GM12878 (cell line): Measurements from ENCODE around the gene UCKL1. TPM values are rescaled to one million over a fixed set of nuclear protein-coding genes. Genes with fewer than 3 reads are reported as not detected.

Experiments
- ATAC-seq: fragments of 200-7000 bp; cut with Tn5 transposase; 3 replicates; pipeline ENCODE4 v1.9.1; 2020; ENCODE audit warnings: mild to moderate bottlenecking, moderate library complexity
- BruUV-seq: library from RNA; stranded (reverse); fragments of 400-500 nt; replicated peaks from 2 replicates; lab custom pipeline; 2021; lab: Mats Ljungman, UMichigan
- CTCF ChIA-PET: fragments of 300-600 bp; sonication (Branson Sonifier 250); formaldehyde crosslinking; extraction: SDS; loops from one replicate; lab custom pipeline; 2021; ENCODE audit warnings: inconsistent platforms; lab: Yijun Ruan, JAX
- POLR2A ChIA-PET: fragments of 350-600 bp; formaldehyde crosslinking; extraction: SDS; loops from one replicate; lab custom pipeline; 2021; ENCODE audit warnings: inconsistent platforms; lab: Charles Lee
- RAD21 ChIA-PET: fragments of 300-600 bp; sonication (Branson Sonifier 250); formaldehyde crosslinking; loops from one replicate; lab custom pipeline; 2023; ENCODE audit warnings: antibody characterized with exemption; ENCODE audit not compliant: unreplicated experiment; lab: Charles Lee
- SMC1A ChIA-PET: fragments of 300-600 bp; sonication (Branson Sonifier 250); formaldehyde crosslinking; loops from one replicate; lab custom pipeline; 2023; ENCODE audit not compliant: unreplicated experiment, uncharacterized antibody; lab: Charles Lee
- DNase-seq: peaks from one replicate; pipeline ENCODE4 v3.0.0-alpha.2; 2011; ENCODE audit warnings: low read depth, low spot score
- FAIRE-seq: peaks from 3 replicates; lab custom pipeline; 2011; peaks lifted over from hg19 to GRCh38; lab: Jason Lieb, UNC
- H2AFZ ChIP-seq: 2 replicates; pipeline ENCODE4 v1.6.0; 2011; ENCODE audit warnings: low read depth, low read length, control low read depth; ENCODE audit not compliant: control insufficient read depth
- H3K27ac ChIP-seq: 2 replicates; pipeline ENCODE4 v1.5.1; 2011; ENCODE audit warnings: control low read depth; ENCODE audit not compliant: control insufficient read depth, insufficient read depth
- H3K27me3 ChIP-seq, 2 experiments: replicated peaks in 1 of 2; 2 replicates each; pipeline versions ENCODE4 v1.6.0 to v1.6.1; 2011; ENCODE audit warnings: low read length in 1 of 2; ENCODE audit not compliant: control insufficient read depth in 2 of 2, insufficient read depth in 2 of 2
- H3K36me3 ChIP-seq, 2 experiments: 2 replicates each; pipeline ENCODE4 v1.5.1; 2011; ENCODE audit warnings: low read length in 1 of 2; ENCODE audit not compliant: control insufficient read depth in 2 of 2, insufficient read depth in 2 of 2
- H3K4me1 ChIP-seq: 2 replicates; pipeline ENCODE4 v1.6.1; 2011; ENCODE audit warnings: mild to moderate bottlenecking, low read length, moderate library complexity, mixed read lengths; ENCODE audit not compliant: control insufficient read depth, insufficient read depth
- H3K4me2 ChIP-seq: 2 replicates; pipeline ENCODE4 v1.6.0; 2011; ENCODE audit warnings: control low read depth; ENCODE audit not compliant: control insufficient read depth, insufficient read depth
- H3K4me3 ChIP-seq: fragments of 200-600 bp; sonication (generic); 2 replicates; pipeline ENCODE4 v1.5.1; 2016
- H3K79me2 ChIP-seq: 2 replicates; pipeline ENCODE4 v1.6.0; 2011; ENCODE audit warnings: low read length; ENCODE audit not compliant: control insufficient read depth, insufficient read depth
- H3K9ac ChIP-seq: 2 replicates; pipeline ENCODE4 v1.8.0; 2011; ENCODE audit warnings: low read length, control low read depth, mixed read lengths; ENCODE audit not compliant: control insufficient read depth, insufficient read depth
- H3K9me3 ChIP-seq: replicated peaks from 3 replicates; pipeline ENCODE4 v1.5.1; 2011; ENCODE audit warnings: mild to moderate bottlenecking, low read length; ENCODE audit not compliant: control insufficient read depth, insufficient read depth
- H4K20me1 ChIP-seq: 2 replicates; pipeline ENCODE4 v1.6.0; 2011; ENCODE audit not compliant: control insufficient read depth, insufficient read depth
- PAX5 ChIP-seq: IDR thresholded peaks from 2 replicates; pipeline ENCODE4 v1.6.1; 2011; ENCODE audit warnings: low read depth, low read length, borderline replicate concordance
- WGBS: methylation state at CpG from one replicate; pipeline ENCODE4 v1.1.6; 2016; ENCODE audit warnings: low lambda C conversion rate; ENCODE audit not compliant: insufficient replicate concordance, insufficient coverage; ENCODE audit errors: missing lambda C conversion rate; 5-methylcytosine and 5-hydroxymethylcytosine counted together
- in situ Hi-C: fragments of 300-500 bp; cut with MboI; formaldehyde crosslinking; loops from 9 replicates; pipeline ENCODE4 v1.14.3; 2018; ENCODE audit warnings: mixed read lengths
- intact Hi-C: fragments of 100-400 bp; cut with micrococcal nuclease; formaldehyde crosslinking; loops from one replicate; pipeline ENCODE4 v1.14.2; 2022; ENCODE audit not compliant: unreplicated experiment
- polyA plus RNA-seq, 11 experiments: library from polyadenylated mRNA; depleted of rRNA in 4 of 11; unstranded in 6 of 11; stranded (reverse) in 5 of 11; fragments of >200 nt; fragmentation: Nextera tagmentation in 4 of 11; fragmentation: Illumina TruSeq in 1 of 11; extraction: Ambion mirVana in 4 of 11; extraction: Trizol in 1 of 11; gene quantifications; 1 replicate in 1 of 11; 2 replicates in 10 of 11; pipeline versions ENCODE4 v1.2.1 to v1.2.3, GENCODE V29; 2011 to 2016; ENCODE audit warnings: inconsistent platforms in 2 of 11, missing spikeins in 2 of 11, low read depth in 1 of 11
- total RNA-seq, 4 experiments: library from RNA; depleted of rRNA in 3 of 4; stranded (reverse); fragments of >200 nt in 3 of 4; fragmentation: Illumina TruSeq in 1 of 4; extraction: Trizol in 1 of 4; gene quantifications; 2 replicates each; pipeline versions ENCODE4 v1.2.1 to v1.2.3, GENCODE V29; 2013 to 2021
- TF ChIP-seq, protein P1 (sequence below): fragments of 450-650 bp; IDR thresholded peaks from 2 replicates; pipeline ENCODE4 v1.6.1; 2017; ENCODE audit warnings: mild to moderate bottlenecking, moderate library complexity

UCKL1 gene
- total and polyA plus RNA-seq, 10 of the 15 experiments (the other 5 are each of a cell fraction or from before 2014, with no cell fraction given): 2.4 to 36.3 (median 24.8) TPM

- TF ChIP-seq, protein P1, sequence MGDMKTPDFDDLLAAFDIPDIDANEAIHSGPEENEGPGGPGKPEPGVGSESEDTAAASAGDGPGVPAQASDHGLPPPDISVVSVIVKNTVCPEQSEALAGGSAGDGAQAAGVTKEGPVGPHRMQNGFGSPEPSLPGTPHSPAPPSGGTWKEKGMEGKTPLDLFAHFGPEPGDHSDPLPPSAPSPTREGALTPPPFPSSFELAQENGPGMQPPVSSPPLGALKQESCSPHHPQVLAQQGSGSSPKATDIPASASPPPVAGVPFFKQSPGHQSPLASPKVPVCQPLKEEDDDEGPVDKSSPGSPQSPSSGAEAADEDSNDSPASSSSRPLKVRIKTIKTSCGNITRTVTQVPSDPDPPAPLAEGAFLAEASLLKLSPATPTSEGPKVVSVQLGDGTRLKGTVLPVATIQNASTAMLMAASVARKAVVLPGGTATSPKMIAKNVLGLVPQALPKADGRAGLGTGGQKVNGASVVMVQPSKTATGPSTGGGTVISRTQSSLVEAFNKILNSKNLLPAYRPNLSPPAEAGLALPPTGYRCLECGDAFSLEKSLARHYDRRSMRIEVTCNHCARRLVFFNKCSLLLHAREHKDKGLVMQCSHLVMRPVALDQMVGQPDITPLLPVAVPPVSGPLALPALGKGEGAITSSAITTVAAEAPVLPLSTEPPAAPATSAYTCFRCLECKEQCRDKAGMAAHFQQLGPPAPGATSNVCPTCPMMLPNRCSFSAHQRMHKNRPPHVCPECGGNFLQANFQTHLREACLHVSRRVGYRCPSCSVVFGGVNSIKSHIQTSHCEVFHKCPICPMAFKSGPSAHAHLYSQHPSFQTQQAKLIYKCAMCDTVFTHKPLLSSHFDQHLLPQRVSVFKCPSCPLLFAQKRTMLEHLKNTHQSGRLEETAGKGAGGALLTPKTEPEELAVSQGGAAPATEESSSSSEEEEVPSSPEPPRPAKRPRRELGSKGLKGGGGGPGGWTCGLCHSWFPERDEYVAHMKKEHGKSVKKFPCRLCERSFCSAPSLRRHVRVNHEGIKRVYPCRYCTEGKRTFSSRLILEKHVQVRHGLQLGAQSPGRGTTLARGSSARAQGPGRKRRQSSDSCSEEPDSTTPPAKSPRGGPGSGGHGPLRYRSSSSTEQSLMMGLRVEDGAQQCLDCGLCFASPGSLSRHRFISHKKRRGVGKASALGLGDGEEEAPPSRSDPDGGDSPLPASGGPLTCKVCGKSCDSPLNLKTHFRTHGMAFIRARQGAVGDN: no peak
Measured at GRCh38 chr20:64000906-64001305, 44.7 kb upstream of the UCKL1 start (continued).

DNA sequence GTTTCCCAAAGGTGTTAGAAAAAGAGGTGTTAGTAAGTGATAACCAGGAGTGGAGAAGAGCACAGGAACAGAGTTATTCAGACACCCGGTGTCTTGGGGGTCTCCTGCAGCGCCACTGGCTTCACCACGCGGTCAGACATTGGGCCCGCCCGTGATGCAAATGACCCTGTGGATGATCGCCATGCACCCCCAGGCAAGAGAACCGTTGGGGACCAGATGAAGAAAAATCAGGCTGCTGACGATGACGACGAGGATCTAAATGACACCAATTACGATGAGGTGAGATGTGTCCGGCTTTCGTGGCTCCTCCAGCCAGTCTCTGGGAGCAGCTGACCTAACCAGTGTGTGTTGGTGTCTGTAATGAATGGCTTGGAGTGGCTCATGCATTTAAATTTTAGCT is 26.7 kb upstream of the UCKL1 start:
- POLR2A ChIA-PET: interaction anchor here (0.6 to 4.1 kb wide), 6 partner anchors 16 to 56 kb away, joined by 3 to 63 read pairs (median 4); partner anchors contain the start of gene C20orf204
- H3K9ac ChIP-seq: no peak overlapping the region

More for the DNA sequence above, 26.7 kb upstream of the UCKL1 start:
- peaks cover 13% of the 10 kb centered on the region for H3K4me1 ChIP-seq
- no peak overlapping the region for H3K27ac ChIP-seq
- TSS peak; percentile 73 for BruUV-seq
- FAIRE-seq: no peak
- RAD21 ChIA-PET: interaction anchor here (4.4 kb wide), 1 partner anchor 54 kb away, joined by 92 read pairs; the partner anchor contains the start of gene C20orf204
- H2AFZ ChIP-seq: no peak overlapping the region
- no peaks in the 10 kb centered on the region for H4K20me1 ChIP-seq
- H3K36me3 ChIP-seq: peaks cover 1 to 19% of the 10 kb centered on the region in 2 experiments
- H3K79me2 ChIP-seq: peaks cover 53% of the 10 kb centered on the region
- H3K4me3 ChIP-seq: peak overlapping the region; percentile 96; the same call in 1 of the 2 replicates
- 93% methylated on average over 14 of the region's 14 CpGs for WGBS
- in situ Hi-C loops: no loop called here
- no peak for ATAC-seq
- SMC1A ChIA-PET: interaction anchor here (0.7 to 4.1 kb wide), 2 partner anchors 54 to 55 kb away, joined by 3 to 52 read pairs; partner anchors contain the start of gene C20orf204
- DNase-seq: no peak
- peak overlapping the region; percentile 79 for H3K4me2 ChIP-seq
- no peaks in the 10 kb centered on the region for H3K9me3 ChIP-seq
- H3K27me3 ChIP-seq: no peaks in the 10 kb centered on the region
- intact Hi-C loops: loop anchor here (5.0 kb wide), 1 partner anchor 74 kb away; no protein-coding TSS in a partner anchor
- TF ChIP-seq PAX5: no peak
- CTCF ChIA-PET: interaction anchor here (0.9 to 3.2 kb wide), 4 partner anchors 10 to 89 kb away, joined by 3 to 24 read pairs (median 8); no protein-coding TSS in a partner anchor
